Caco-2 (cell line): ENCODE data around the gene MTIF2. TPM values are rescaled to one million over a fixed set of nuclear protein-coding genes. Genes with fewer than 3 reads are reported as not detected.
"Not testable (repeated sequence)": the region's sequence is repeated elsewhere in the genome, so short reads cannot be mapped to it uniquely, and the experiment has no call there.

ENCODE experiments used
- BruUV-seq: library from RNA; stranded (reverse); fragments of 400-500 nt; replicated peaks from 2 replicates; lab custom pipeline; 2021; lab: Mats Ljungman, UMichigan
- CTCF ChIA-PET: fragments of 300-600 bp; sonication (Branson Sonifier 250); formaldehyde crosslinking; loops from one replicate; lab custom pipeline; 2022; ENCODE audit warnings: antibody characterized with exemption; lab: Charles Lee
- POLR2A ChIA-PET: fragments of 300-600 bp; sonication (Branson Sonifier 250); formaldehyde crosslinking; loops from one replicate; lab custom pipeline; 2022; ENCODE audit warnings: antibody characterized with exemption; lab: Charles Lee
- DNase-seq, 2 experiments: peaks; one replicate each; pipeline versions ENCODE4 v3.0.0 to v3.0.0-alpha.2; 2020 to 2022
- H3K27me3 ChIP-seq: replicated peaks from 2 replicates; pipeline ENCODE4 v1.6.0; 2011; ENCODE audit warnings: low read length; ENCODE audit not compliant: control insufficient read depth, insufficient read depth
- H3K36me3 ChIP-seq: 2 replicates; pipeline ENCODE4 v1.5.1; 2011; ENCODE audit warnings: low read length; ENCODE audit not compliant: control insufficient read depth, insufficient read depth
- H3K4me1 ChIP-seq: fragments of 250-450 bp; sonication (Bioruptor Pico); 2 replicates; pipeline ENCODE4 v1.5.1; 2020; ENCODE audit warnings: mild to moderate bottlenecking
- H3K4me3 ChIP-seq: 2 replicates; pipeline ENCODE4 v1.5.1; 2011; ENCODE audit warnings: low read depth, mild to moderate bottlenecking, control low read depth, low read length
- H3K9me3 ChIP-seq: fragments of 250-450 bp; sonication (Bioruptor Pico); 2 replicates; pipeline ENCODE4 v1.5.1; 2020; ENCODE audit warnings: mild to moderate bottlenecking, moderate library complexity
- H3K27ac Mint-ChIP-seq: one replicate; pipeline ENCODE4 v1.8.0; 2022; ENCODE audit warnings: mixed read lengths; ENCODE audit not compliant: unreplicated experiment
- H3K27me3 Mint-ChIP-seq: one replicate; pipeline ENCODE4 v1.8.0; 2022; ENCODE audit warnings: mixed read lengths; ENCODE audit not compliant: insufficient read depth, unreplicated experiment
- H3K36me3 Mint-ChIP-seq: one replicate; pipeline ENCODE4 v1.8.0; 2022; ENCODE audit warnings: mild to moderate bottlenecking, mixed read lengths; ENCODE audit not compliant: insufficient read depth, unreplicated experiment
- H3K4me1 Mint-ChIP-seq: one replicate; pipeline ENCODE4 v1.8.0; 2022; ENCODE audit warnings: low read depth, mixed read lengths; ENCODE audit not compliant: unreplicated experiment
- H3K4me3 Mint-ChIP-seq: one replicate; pipeline ENCODE4 v1.8.0; 2022; ENCODE audit warnings: mild to moderate bottlenecking, moderate library complexity, mixed read lengths; ENCODE audit not compliant: unreplicated experiment
- H3K9me3 Mint-ChIP-seq: one replicate; pipeline ENCODE4 v1.8.0; 2022; ENCODE audit warnings: mixed read lengths; ENCODE audit not compliant: unreplicated experiment
- CTCF ChIP-seq, 2 experiments: fragments of 200-600 bp in 1 of 2; IDR thresholded peaks; 1 replicate in 1 of 2; 2 replicates in 1 of 2; pipeline versions ENCODE4 v1.5.1 to v1.8.0; 2011 to 2022; ENCODE audit warnings: antibody characterized with exemption in 1 of 2, control low read depth in 1 of 2, inconsistent platforms in 1 of 2, low read depth in 1 of 2, low read length in 1 of 2, mild to moderate bottlenecking in 1 of 2, moderate library complexity in 1 of 2; ENCODE audit not compliant: insufficient read depth in 1 of 2, severe bottlenecking in 1 of 2, unreplicated experiment in 1 of 2
- intact Hi-C: fragments of 100-400 bp; cut with micrococcal nuclease; formaldehyde crosslinking; loops from one replicate; pipeline ENCODE4 v1.10.0; 2022; ENCODE audit not compliant: unreplicated experiment
- total RNA-seq: library from RNA; stranded (reverse); gene quantifications from 2 replicates; pipeline ENCODE4 v1.2.3, GENCODE V29; 2022

The MTIF2 gene
- total RNA-seq, 1 experiment from 2014 or later, result 42.7 TPM

GRCh38 chr2:55200416-55200815, 68.6 kb downstream of the MTIF2 start:
- no peak overlapping the region for H3K4me3 Mint-ChIP-seq
- Histone ChIP-seq H3K9me3 (peaks cover 8% of the 10 kb centered on the region; the same call in 1 of the 2 replicates), H3K4me3 (no peak overlapping the region), H3K4me1 (no peaks in the 10 kb centered on the region), H3K27me3 (no peaks in the 10 kb centered on the region), H3K36me3 (no peaks in the 10 kb centered on the region)
- peaks cover 6% of the 10 kb centered on the region for H3K36me3 Mint-ChIP-seq
- H3K27me3 Mint-ChIP-seq, result no peaks in the 10 kb centered on the region
- no peak for DNase-seq
- no TSS peak for BruUV-seq
- no peak for TF ChIP-seq CTCF (IDR thresholded peaks at IDR 0.05; ENCODE audit: insufficient read depth in 1 of 2, low read depth in 1 of 2, low read length in 1 of 2, severe bottlenecking in 1 of 2, unreplicated experiment in 1 of 2)
- intact Hi-C loops, result no loop called here
- POLR2A ChIA-PET, result no interaction called here
- H3K27ac Mint-ChIP-seq, result no peak overlapping the region
- CTCF ChIA-PET, result no interaction called here
- no peaks in the 10 kb centered on the region for H3K4me1 Mint-ChIP-seq
- peaks cover 15% of the 10 kb centered on the region for H3K9me3 Mint-ChIP-seq

GRCh38 chr2:55196526-55196925, 72.5 kb downstream of the MTIF2 start:
- no peak for DNase-seq
- intact Hi-C loops, result no loop called here
- no peak for TF ChIP-seq CTCF (IDR thresholded peaks at IDR 0.05; ENCODE audit: insufficient read depth in 1 of 2, low read depth in 1 of 2, low read length in 1 of 2, severe bottlenecking in 1 of 2, unreplicated experiment in 1 of 2)
- Mint-ChIP-seq H3K4me3 (no peak overlapping the region), H3K9me3 (peaks cover 16% of the 10 kb centered on the region), H3K27me3 (no peaks in the 10 kb centered on the region), H3K27ac (no peak overlapping the region), H3K4me1 (no peaks in the 10 kb centered on the region), H3K36me3 (peaks cover 3% of the 10 kb centered on the region)
- ChIA-PET CTCF (no interaction called here), POLR2A (no interaction called here)
- Histone ChIP-seq H3K27me3 (no peaks in the 10 kb centered on the region), H3K4me3 (no peak overlapping the region), H3K36me3 (no peaks in the 10 kb centered on the region), H3K4me1 (no peaks in the 10 kb centered on the region), H3K9me3 (peaks cover 3% of the 10 kb centered on the region; the same call in 1 of the 2 replicates)
- no TSS peak for BruUV-seq

- H3K27ac Mint-ChIP-seq, H3K4me1 Mint-ChIP-seq, H3K27me3 Mint-ChIP-seq, BruUV-seq, H3K9me3 ChIP-seq, POLR2A ChIA-PET, H3K36me3 Mint-ChIP-seq, H3K9me3 Mint-ChIP-seq, H3K27me3 ChIP-seq, DNase-seq, H3K4me3 ChIP-seq, H3K36me3 ChIP-seq, H3K4me3 Mint-ChIP-seq, intact Hi-C loops, H3K4me1 ChIP-seq: not testable (repeated sequence)
- CTCF ChIA-PET, result interaction anchor here (0.7 kb wide), 1 partner anchor 177 kb away, joined by 3 read pairs; no protein-coding TSS in a partner anchor
Observed at GRCh38 chr2:55191888-55192287, 77.1 kb downstream of the MTIF2 start.

- H3K27me3 Mint-ChIP-seq, H3K9me3 ChIP-seq, intact Hi-C loops, POLR2A ChIA-PET, H3K4me1 ChIP-seq, H3K4me1 Mint-ChIP-seq, H3K36me3 Mint-ChIP-seq, DNase-seq, BruUV-seq, H3K4me3 Mint-ChIP-seq, H3K27ac Mint-ChIP-seq, H3K27me3 ChIP-seq, H3K4me3 ChIP-seq, H3K36me3 ChIP-seq, CTCF ChIA-PET: not testable (repeated sequence)
- H3K9me3 Mint-ChIP-seq, result peaks cover 17% of the 10 kb centered on the region
Observed at GRCh38 chr2:55186837-55187236, 82.2 kb downstream of the MTIF2 start.

Other genes starting within 250 kb of the MTIF2 start
- 231 and 236 TPM in 2 replicates for gene RTN4, start 218.8 kb downstream of the MTIF2 start, total RNA-seq
- gene CLHC1, start 36.9 kb downstream of the MTIF2 start, total RNA-seq, result 12.6 and 13.4 TPM in 2 replicates
- 1,305 and 1,418 TPM in 2 replicates for gene RPS27A, start 36.5 kb downstream of the MTIF2 start, total RNA-seq
- 6.4 and 7.7 TPM in 2 replicates for gene CCDC88A, start 150.6 kb upstream of the MTIF2 start, total RNA-seq